HCT116 (cell line): ENCODE measurements around the gene FBXO11. TPM values are rescaled to one million over a fixed set of nuclear protein-coding genes. Genes with fewer than 3 reads are reported as not detected.

Source experiments
- ATAC-seq: fragments of 200-7000 bp; cut with Tn5 transposase; 2 replicates; pipeline ENCODE4 v1.9.1; 2020; ENCODE audit warnings: mild to moderate bottlenecking, moderate library complexity
- BruUV-seq: library from RNA; stranded (reverse); fragments of 400-500 nt; replicated peaks from 2 replicates; lab custom pipeline; 2021; lab: Mats Ljungman, UMichigan
- CTCF ChIA-PET: fragments of 300-600 bp; sonication (Branson Sonifier 250); formaldehyde crosslinking; loops from one replicate; lab custom pipeline; 2021; ENCODE audit warnings: antibody characterized with exemption; lab: Charles Lee
- POLR2A ChIA-PET: fragments of 300-600, 350-600 bp; sonication (Branson Sonifier 250); formaldehyde crosslinking; loops from one replicate; lab custom pipeline; 2021; ENCODE audit warnings: antibody characterized with exemption; lab: Charles Lee
- RAD21 ChIA-PET, 2 experiments: fragments of 300-600 bp; sonication (Branson Sonifier 250); formaldehyde crosslinking; loops; one replicate each; lab custom pipeline; 2023; ENCODE audit warnings: low total read pairs in 2 of 2; ENCODE audit not compliant: uncharacterized antibody in 2 of 2, unreplicated experiment in 2 of 2, low non-redundant PET in 1 of 2; lab: Charles Lee
- DNase-seq: peaks from one replicate; pipeline ENCODE4 v3.0.0-alpha.2; 2010; ENCODE audit warnings: low read depth, low spot score
- H2AFZ ChIP-seq: fragments of 200-600 bp; shearing (Covaris generic), sonication (generic); 2 replicates; pipeline ENCODE4 v1.6.1; 2017; ENCODE audit warnings: low read depth, mixed run types, mixed read lengths, antibody characterized with exemption, low read length; ENCODE audit not compliant: poor library complexity, severe bottlenecking
- H3K27ac ChIP-seq: 2 replicates; pipeline ENCODE4 v1.5.1; 2012; ENCODE audit warnings: low read depth, low read length
- H3K27me3 ChIP-seq: fragments of 200-600 bp; sonication (generic); 2 replicates; pipeline ENCODE4 v1.6.1; 2016; ENCODE audit warnings: mixed run types, low read length, mixed read lengths; ENCODE audit not compliant: insufficient read depth
- H3K36me3 ChIP-seq, 2 experiments: fragments of 200-500 bp in 1 of 2; fragments of 200-600 bp in 1 of 2; sonication (Bioruptor generic) in 1 of 2; sonication (generic) in 1 of 2; 2 replicates each; pipeline versions ENCODE4 v1.5.1 to v1.6.1; 2014 to 2016; ENCODE audit warnings: low read length in 2 of 2, inconsistent platforms in 1 of 2, mixed read lengths in 1 of 2, mixed run types in 1 of 2; ENCODE audit not compliant: insufficient read depth in 2 of 2, control insufficient read depth in 1 of 2
- H3K4me1 ChIP-seq, 2 experiments: fragments of 200-600 bp in 1 of 2; sonication (generic) in 1 of 2; 2 replicates each; pipeline versions ENCODE4 v1.5.1 to v1.6.1; 2012 to 2017; ENCODE audit warnings: low read length in 2 of 2, inconsistent platforms in 1 of 2, mild to moderate bottlenecking in 1 of 2, mixed read lengths in 1 of 2, mixed run types in 1 of 2, moderate library complexity in 1 of 2; ENCODE audit not compliant: insufficient read depth in 2 of 2, control insufficient read depth in 1 of 2
- H3K4me2 ChIP-seq: fragments of 200-600 bp; sonication (generic); 2 replicates; pipeline ENCODE4 v1.6.1; 2017; ENCODE audit warnings: mixed run types, low read length, mixed read lengths
- H3K4me3 ChIP-seq, 2 experiments: fragments of 200-600 bp in 1 of 2; sonication (generic) in 1 of 2; replicated peaks in 1 of 2; 2 replicates each; pipeline ENCODE4 v1.5.1; 2011 to 2016; ENCODE audit warnings: low read length in 2 of 2, control low read depth in 1 of 2, low read depth in 1 of 2, mild to moderate bottlenecking in 1 of 2, mixed read lengths in 1 of 2, mixed run types in 1 of 2
- H3K79me2 ChIP-seq: fragments of 200-600 bp; sonication (generic); 2 replicates; pipeline ENCODE4 v1.6.1; 2017; ENCODE audit warnings: mild to moderate bottlenecking, mixed run types, low read length, moderate library complexity, mixed read lengths; ENCODE audit not compliant: insufficient read depth
- H3K9ac ChIP-seq: fragments of 200-600 bp; sonication (generic); 2 replicates; pipeline ENCODE4 v1.6.1; 2016; ENCODE audit warnings: low read length, mixed read lengths
- H3K9me2 ChIP-seq: fragments of 200-600 bp; sonication (generic), shearing (Covaris generic); 2 replicates; pipeline ENCODE4 v1.6.1; 2017; ENCODE audit warnings: mixed run types, mild to moderate bottlenecking, moderate library complexity; ENCODE audit not compliant: insufficient read depth
- H3K9me3 ChIP-seq, 2 experiments: fragments of 200-500 bp in 1 of 2; fragments of 200-600 bp in 1 of 2; sonication (Bioruptor generic) in 1 of 2; sonication (generic) in 1 of 2; 2 replicates each; pipeline ENCODE4 v1.6.1; 2014 to 2017; ENCODE audit warnings: low read length in 2 of 2, mixed read lengths in 2 of 2, inconsistent platforms in 1 of 2, low read depth in 1 of 2, mild to moderate bottlenecking in 1 of 2, mixed run types in 1 of 2, moderate library complexity in 1 of 2; ENCODE audit not compliant: control insufficient read depth in 1 of 2, insufficient read depth in 1 of 2
- H4K20me1 ChIP-seq: fragments of 200-600 bp; sonication (generic), shearing (Covaris generic); 2 replicates; pipeline ENCODE4 v1.6.1; 2017; ENCODE audit warnings: mixed run types, mild to moderate bottlenecking, moderate library complexity; ENCODE audit not compliant: insufficient read depth
- ATF3 ChIP-seq: IDR thresholded peaks from 2 replicates; pipeline ENCODE4 v1.6.1; 2012
- CBX3 ChIP-seq: IDR thresholded peaks from 2 replicates; pipeline ENCODE4 v1.6.1; 2012; ENCODE audit warnings: low read depth
- ELF1 ChIP-seq: IDR thresholded peaks from 2 replicates; pipeline ENCODE4 v1.6.1; 2012; ENCODE audit warnings: low read depth, borderline replicate concordance
- EZH2phosphoT487 ChIP-seq: fragments of 200-600 bp; IDR thresholded peaks from 2 replicates; pipeline ENCODE4 v1.6.1; 2018; ENCODE audit warnings: antibody characterized with exemption, borderline replicate concordance
- FOSL1 ChIP-seq: IDR thresholded peaks from 2 replicates; pipeline ENCODE4 v1.6.1; 2012; ENCODE audit warnings: low read depth
- RAD21 ChIP-seq: IDR thresholded peaks from 2 replicates; pipeline ENCODE4 v1.6.1; 2012; ENCODE audit warnings: low read depth, mild to moderate bottlenecking
- REST ChIP-seq: IDR thresholded peaks from 2 replicates; pipeline ENCODE4 v1.6.1; 2012; ENCODE audit warnings: low read depth
- SIN3A ChIP-seq: IDR thresholded peaks from 2 replicates; pipeline ENCODE4 v1.6.1; 2012; ENCODE audit warnings: low read depth
- SP1 ChIP-seq: IDR thresholded peaks from 2 replicates; pipeline ENCODE4 v1.6.1; 2012; ENCODE audit warnings: low read depth
- SRF ChIP-seq: IDR thresholded peaks from 2 replicates; pipeline ENCODE4 v1.6.1; 2012; ENCODE audit warnings: low read depth
- TCF7L2 ChIP-seq: IDR thresholded peaks from 2 replicates; pipeline ENCODE4 v1.7.0; 2011; ENCODE audit warnings: borderline replicate concordance, inconsistent platforms; ENCODE audit not compliant: insufficient read depth, insufficient read length; ENCODE audit errors: extremely low read depth
- YY1 ChIP-seq: IDR thresholded peaks from 2 replicates; pipeline ENCODE4 v1.6.1; 2011; ENCODE audit warnings: low read length, low read depth, moderate library complexity, mild to moderate bottlenecking; ENCODE audit not compliant: insufficient replicate concordance; ENCODE audit errors: extremely low read depth
- ZNF274 ChIP-seq: fragments of 200-500 bp; sonication (Bioruptor generic); IDR thresholded peaks from 2 replicates; pipeline ENCODE4 v1.6.1; 2014; ENCODE audit warnings: mild to moderate bottlenecking, low read depth, low read length, inconsistent platforms
- intact Hi-C: fragments of 100-400 bp; cut with micrococcal nuclease; formaldehyde crosslinking; loops from 2 replicates; pipeline ENCODE4 v1.10.0; 2022
- total RNA-seq: library from RNA; stranded (reverse); gene quantifications from one replicate; pipeline ENCODE4 v1.2.1, GENCODE V29; 2021; ENCODE audit not compliant: unreplicated experiment

FBXO11 gene
- total RNA-seq, 1 experiment from 2014 or later = 60.2 TPM

GRCh38 chr2:47843407-47843806, 62.9 kb downstream of the FBXO11 start (continued):
- TF ChIP-seq REST = no peak
- TF ChIP-seq RAD21 = no peak
- TF ChIP-seq EZH2phosphoT487 = no peak
- TF ChIP-seq FOSL1 = no peak
- TF ChIP-seq YY1 = no peak
- TF ChIP-seq ATF3 = no peak
- TF ChIP-seq SIN3A = no peak
- no peak for TF ChIP-seq SP1
- no peak for TF ChIP-seq TCF7L2
- TF ChIP-seq, all 23 proteins: peak for 0

GRCh38 chr2:47842846-47843245, 63.5 kb downstream of the FBXO11 start:
- peaks cover 39% of the 10 kb centered on the region for H3K79me2 ChIP-seq
- RAD21 ChIA-PET = no interaction called here
- intact Hi-C loops = no loop called here

More at GRCh38 chr2:47842846-47843245, 63.5 kb downstream of the FBXO11 start:
- Histone ChIP-seq H3K4me3 (no peak overlapping the region), H3K9ac (no peak overlapping the region), H3K27ac (no peak overlapping the region), H3K4me2 (no peak overlapping the region), H3K4me1 (no peaks in the 10 kb centered on the region), H3K9me2 (no peaks in the 10 kb centered on the region), H2AFZ (no peak overlapping the region), H3K9me3 (no peaks in the 10 kb centered on the region), H3K27me3 (no peaks in the 10 kb centered on the region), H3K36me3 (peaks cover 0 to 5% of the 10 kb centered on the region in 2 experiments; a peak in 1 of 4 replicates), H4K20me1 (no peaks in the 10 kb centered on the region)
- DNase-seq = no peak
- ChIA-PET POLR2A (no interaction called here), CTCF (interaction anchor here (1.9 kb wide), 1 partner anchor 15 kb away, joined by 4 read pairs; no protein-coding TSS in a partner anchor)
- TF ChIP-seq SRF = no peak
- no peak for TF ChIP-seq ZNF274
- no peak for TF ChIP-seq TCF7L2
- TF ChIP-seq CBX3 = no peak
- no peak for TF ChIP-seq ATF3
- no peak for TF ChIP-seq ELF1
- no peak for ATAC-seq
- no TSS peak for BruUV-seq
